NCI-H2171 treated with DMSO at 0.1 percent for 48 hours (cell line): Measurements from ENCODE around the gene GPI.

Experiments
- DNase-seq: peaks from one replicate; lab custom pipeline; 2025; lab: John Stamatoyannopoulos, UW

The GPI gene

GRCh38 chr19:34405892-34406660 is 41.1 kb downstream of the GPI start:
- no peak for DNase-seq

- no peak for DNase-seq
Observed at GRCh38 chr19:34408411-34408810, 43.4 kb downstream of the GPI start.

DNA sequence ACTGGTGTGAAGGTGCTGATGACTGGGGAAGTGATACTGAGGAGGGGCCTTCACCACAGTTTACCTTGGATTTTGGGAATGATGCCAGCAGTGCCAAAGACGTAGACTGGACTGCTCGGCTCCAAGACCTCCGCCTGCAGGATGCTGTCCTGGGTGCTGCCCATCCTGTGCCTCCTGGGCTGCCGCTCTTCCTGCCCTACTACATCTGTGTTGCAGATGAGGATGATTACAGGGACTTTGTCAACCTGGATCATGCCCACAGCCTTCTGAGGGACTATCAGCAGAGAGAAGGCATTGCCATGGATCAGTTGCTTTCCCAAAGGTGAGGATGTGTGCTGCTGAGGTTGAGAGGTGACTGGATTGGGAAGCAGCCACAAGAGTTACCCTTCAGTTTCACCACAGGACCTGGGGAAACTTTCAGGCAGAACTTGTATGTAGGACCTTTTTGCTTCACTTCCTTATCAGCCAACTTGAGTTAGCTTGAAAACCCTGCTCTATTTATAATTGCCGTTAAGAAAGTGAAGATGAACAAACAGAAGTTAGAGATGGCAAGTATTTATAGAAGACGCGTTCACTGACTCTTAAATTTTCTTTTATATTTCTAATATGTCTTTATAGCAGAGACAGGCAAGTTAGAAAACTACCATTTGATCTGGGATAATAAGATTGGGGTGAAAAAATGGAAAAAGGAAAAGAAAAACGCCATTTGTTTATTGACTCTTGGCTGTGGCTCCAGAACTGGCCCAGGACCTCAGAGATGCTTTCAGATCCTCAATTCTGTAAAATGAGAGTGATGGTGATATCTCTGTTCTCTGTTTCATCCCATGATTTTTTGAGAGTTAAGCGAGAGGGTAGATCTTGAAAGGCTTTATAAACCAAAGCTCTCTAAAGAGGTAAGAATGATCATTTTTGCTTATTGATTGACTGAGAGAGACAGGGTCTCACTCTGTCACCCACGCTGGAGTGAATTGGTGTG is 44.5 kb downstream of the GPI start:
- no peak for DNase-seq

DNA sequence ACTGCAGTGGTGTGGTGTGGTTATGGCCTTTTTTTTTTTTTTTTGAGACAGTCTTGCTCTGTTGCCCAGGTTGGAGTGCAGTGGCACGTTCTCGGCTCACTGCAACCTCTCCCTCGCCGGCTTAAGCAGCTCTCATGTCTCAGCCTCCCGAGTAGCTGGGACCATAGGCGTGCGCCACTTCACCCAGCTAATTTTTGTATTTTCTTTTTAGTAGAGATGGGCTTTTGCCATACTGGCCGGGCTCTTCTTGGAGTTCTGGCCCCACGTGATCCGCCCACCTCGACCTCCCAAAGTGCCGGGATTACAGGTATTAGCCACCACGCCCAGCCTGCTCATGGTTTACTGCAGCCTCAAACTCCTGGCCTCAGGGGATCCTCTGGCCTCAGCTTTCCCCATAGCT is 46.2 kb downstream of the GPI start:
- DNase-seq = no peak

DNA sequence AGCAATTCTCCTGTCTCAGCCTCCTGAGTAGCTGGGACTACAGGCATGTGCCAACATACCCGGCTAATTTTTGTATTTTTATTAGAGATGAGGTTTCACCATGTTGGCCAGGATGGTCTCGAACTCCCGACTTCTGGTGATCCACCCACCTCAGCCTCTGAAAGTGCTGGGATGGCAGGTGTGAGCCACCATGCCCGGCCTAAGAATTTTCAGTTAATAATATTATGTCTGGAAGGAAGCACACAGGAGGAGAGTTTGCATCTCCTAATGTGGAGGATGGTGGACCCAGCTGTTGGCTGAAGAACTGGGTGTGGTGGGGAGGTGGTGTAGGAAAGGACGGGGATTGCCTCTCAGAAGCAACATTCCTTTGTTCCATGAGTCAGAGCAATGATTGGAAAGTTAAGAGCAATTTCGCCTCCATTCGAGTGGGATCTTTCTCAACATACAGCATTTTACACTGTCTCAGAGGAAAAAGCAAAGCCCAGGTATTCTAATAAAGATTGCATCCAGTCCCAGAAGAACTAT is 51.1 kb downstream of the GPI start:
- DNase-seq = no peak

DNA sequence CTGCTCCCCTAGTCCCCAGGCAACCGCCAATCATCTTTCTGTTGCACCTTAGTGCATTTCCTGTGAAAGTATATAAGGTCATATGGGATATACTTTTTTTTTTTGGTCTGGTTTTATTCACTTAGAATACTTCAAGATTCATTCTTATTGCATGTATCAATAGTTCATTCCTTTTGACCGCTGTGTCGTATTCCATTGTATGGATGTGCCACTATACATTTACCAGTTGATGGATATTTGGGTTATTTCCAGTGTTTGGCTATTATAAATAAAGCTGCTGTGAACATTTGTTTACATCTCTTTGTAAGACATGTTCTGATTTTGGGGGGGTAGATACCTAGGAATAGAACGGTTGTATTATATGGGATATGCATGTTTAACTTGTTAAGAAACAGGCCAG is 53.3 kb downstream of the GPI start:
- DNase-seq = no peak

DNA sequence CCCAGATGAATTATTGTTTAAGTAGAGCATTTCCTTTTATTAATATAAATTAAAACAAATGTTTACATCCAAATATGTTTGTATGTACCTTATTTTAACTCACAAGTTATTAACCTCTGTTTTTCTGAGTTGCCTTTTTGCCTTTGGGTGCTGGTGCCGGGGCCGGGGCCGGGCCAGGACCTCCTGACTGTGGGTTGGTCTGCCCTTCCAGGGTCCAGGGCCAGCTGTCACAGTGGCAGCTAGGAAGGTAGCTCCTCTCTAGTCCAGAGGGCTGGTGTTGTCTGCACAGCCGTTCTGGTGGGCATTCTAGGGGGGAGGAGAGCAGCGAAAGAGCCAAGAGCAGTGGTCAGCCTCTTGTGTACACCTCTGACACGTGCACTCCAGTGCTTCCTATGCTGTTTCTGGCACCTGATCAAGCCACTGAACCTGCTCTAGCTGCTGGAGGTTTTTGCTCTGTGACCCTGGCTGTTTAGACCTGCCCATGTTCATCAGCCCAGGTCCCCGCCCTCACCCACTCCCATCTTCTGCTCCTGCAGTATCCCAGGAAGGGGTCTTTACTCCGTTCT is 61.2 kb downstream of the GPI start:
- no peak for DNase-seq

DNA sequence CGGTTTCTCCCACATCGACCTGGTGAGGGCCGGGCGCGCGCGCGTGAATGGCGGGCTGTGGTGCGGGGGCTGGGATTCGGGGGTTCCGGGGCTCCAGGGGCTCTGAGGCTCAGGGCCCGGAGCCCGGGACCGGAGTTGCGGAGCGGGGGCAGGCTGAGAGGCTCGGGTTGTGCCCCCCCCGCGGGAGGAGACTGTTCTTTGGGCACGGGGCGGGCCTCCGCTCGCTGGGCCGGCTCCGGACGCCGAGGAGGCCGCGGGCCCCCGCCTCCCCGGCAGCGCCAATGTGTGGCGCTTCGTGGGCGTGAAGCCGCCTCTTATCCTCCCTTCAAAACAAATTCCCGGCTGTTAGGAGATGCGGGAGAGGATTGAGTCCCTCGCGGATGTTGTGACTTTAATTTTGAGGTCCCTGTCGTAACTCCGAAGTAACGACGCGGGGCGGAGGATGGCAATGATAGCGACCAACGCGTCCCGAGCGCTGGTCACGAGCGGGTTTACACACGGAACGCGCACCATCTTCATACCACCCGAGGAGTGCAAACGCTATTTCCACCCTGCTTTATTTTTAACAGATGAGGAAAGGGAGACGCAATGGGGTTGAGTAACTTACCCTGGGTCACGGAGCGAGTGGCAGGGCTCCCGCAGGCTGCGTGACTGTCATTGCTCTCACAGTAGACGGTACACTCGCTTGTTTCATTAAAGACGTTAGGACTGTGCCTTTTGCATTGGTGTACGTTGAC is 63.7 kb downstream of the GPI start:
- no peak for DNase-seq

DNA sequence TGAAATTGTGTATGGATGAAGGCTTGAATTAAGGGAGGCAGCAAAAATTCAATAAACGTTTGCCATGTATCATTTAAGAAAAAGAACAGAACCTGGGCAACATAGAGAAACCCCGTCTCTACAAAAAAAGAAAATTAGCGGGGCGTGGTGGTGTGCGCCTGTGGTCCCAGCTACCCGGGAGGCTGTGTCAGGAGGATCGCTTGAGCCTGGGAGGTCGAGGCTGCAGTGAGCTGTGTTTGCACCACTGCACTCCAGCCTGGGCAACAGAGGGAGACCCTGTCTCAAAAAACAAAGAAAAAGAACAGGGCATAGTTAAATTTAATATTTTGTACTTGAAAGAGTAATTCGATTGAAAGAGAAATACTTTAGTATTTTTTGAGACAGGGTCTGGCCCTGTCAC is 64.6 kb downstream of the GPI start:
- no peak for DNase-seq

DNA sequence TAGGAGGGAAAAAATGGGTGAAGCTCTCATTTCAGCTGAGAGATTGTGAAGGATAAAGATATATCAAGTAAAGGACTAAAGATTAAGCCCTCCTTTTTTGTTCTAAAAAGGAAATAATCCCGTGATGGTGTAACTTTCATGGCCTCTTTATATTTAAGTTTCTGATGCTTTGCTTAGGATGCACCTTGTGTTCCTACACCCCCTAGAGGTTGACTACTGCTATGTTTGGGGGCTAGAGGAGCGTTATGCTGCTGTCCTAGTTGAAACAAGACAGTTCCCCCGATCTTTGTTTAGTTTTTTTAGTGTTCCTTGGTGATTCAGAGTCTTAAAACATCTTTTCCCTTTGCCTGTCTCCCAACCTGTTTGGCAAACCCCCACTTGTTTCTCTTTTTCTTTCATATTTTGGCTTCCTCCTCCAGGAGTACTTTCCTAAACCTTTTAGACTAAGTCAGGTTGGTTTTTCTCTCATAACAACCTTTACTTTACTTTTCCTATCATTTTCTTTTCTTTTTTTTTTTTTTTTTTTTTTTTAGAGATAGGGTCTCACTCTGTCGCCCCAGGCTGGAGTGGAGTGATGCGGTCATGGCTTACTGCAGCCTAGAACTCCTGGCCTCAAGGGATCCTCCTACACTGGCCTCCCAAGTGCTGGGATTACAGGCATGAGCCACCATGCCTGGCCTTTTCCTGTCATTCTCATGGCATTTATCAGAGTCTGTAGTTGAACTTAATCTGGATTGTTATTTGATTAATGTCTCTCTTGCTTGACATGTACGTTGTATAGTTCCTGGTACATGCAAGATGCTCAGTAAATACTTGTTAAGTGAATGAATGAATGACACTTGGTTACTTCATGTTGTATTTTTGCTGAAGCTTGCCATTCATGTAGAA is 66.0 kb downstream of the GPI start:
- DNase-seq = peak; percentile 22

GRCh38 chr19:34431681-34432402 is 66.8 kb downstream of the GPI start:
- no peak for DNase-seq

DNA sequence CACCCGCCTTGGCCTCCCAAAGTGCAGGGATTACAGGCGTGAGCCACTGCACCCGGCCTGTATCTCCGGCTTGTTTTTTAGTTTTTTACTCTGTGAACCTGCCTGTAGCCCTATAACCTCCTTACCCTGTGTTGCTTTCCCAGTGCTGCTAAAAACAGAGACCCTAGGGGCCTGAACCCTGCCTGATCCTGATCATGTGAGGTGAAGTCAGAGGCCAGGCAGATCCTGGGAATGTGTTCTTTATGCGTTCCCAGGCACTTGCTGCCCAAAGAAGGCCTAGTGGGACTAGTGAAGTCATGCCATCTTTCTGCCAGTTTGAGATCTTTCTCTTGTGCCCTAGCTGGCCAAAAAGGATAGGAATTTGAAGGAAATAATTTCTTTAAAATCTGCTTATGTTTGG is 67.8 kb downstream of the GPI start:
- no peak for DNase-seq

DNA sequence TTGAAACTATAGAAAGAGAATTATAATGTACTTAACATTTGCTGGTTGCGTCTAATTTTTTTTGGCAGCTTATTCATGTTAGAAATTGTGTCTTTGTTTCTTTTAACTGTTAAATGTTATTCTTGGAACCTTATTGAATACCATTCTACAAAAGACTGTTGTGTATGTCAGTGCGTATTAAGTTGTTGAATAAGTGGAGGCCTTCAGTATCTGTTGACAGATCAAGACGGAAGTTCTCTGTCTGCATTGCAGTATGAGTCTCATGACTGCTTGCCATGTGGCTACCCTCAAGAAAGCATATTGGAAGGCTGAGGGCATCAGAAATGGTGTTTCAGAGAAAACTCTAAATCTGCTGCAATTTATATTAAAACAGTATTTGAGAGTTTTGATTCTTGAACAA is 71.7 kb downstream of the GPI start:
- DNase-seq = no peak

DNA sequence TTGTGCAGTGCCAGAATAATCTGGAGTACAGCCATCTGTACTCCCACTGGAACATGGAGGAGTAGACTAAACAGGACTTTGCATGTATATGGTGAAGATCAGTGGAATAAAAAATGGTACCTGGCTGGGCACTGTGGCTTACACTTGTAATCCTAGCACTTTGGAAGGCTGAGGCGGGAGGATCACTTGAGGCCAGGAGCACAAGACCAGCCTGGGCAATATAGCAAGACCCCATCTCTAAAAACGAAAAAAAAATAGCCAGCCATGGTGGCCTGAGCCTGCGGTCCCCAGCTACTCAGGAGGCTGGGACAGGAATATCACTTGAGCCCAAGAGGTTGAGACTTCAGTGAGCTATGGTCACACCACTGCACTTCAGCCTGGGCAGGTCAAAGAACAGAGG is 83.2 kb downstream of the GPI start:
- DNase-seq = no peak
